SU-DHL-6 (cell line): ENCODE results near the gene ENO1.

ENCODE experiments used
- H2AFZ ChIP-seq: fragments of 200-600 bp; sonication (generic); 2 replicates; pipeline ENCODE4 v1.6.1; 2014; ENCODE audit warnings: low read depth, mild to moderate bottlenecking, moderate library complexity, mixed read lengths, antibody characterized with exemption, low read length; ENCODE audit not compliant: severe bottlenecking
- H3F3A ChIP-seq: fragments of 200-600 bp; shearing (Covaris generic); 2 replicates; pipeline ENCODE4 v1.6.0; 2016; ENCODE audit warnings: antibody characterized with exemption, mild to moderate bottlenecking; ENCODE audit not compliant: insufficient read depth
- H3K27ac ChIP-seq: fragments of 200-600 bp; sonication (generic); 2 replicates; pipeline ENCODE4 v1.5.1; 2016; ENCODE audit warnings: low read depth, mild to moderate bottlenecking, low read length, moderate library complexity, mixed read lengths
- H3K27me3 ChIP-seq: fragments of 200-600 bp; sonication (generic), shearing (Covaris generic); 2 replicates; pipeline ENCODE4 v1.6.0; 2014; ENCODE audit warnings: mild to moderate bottlenecking, low read length
- H3K36me3 ChIP-seq: fragments of 200-600 bp; sonication (generic); 2 replicates; pipeline ENCODE4 v1.6.1; 2014; ENCODE audit warnings: mild to moderate bottlenecking, low read length, mixed read lengths
- H3K4me2 ChIP-seq: fragments of 300-600, 200-600 bp; shearing (Covaris generic), sonication (generic); 2 replicates; pipeline ENCODE4 v1.6.0; 2014; ENCODE audit warnings: low read length, low read depth, mild to moderate bottlenecking; ENCODE audit not compliant: poor library complexity, severe bottlenecking
- H3K4me3 ChIP-seq: fragments of 200-600 bp; sonication (generic); 2 replicates; pipeline ENCODE4 v1.5.1; 2014; ENCODE audit warnings: antibody characterized with exemption, low read length, mild to moderate bottlenecking, mixed read lengths; ENCODE audit not compliant: insufficient read depth, poor library complexity, severe bottlenecking
- H3K79me2 ChIP-seq: fragments of 200-600 bp; sonication (generic); 2 replicates; pipeline ENCODE4 v1.6.1; 2014; ENCODE audit warnings: mild to moderate bottlenecking, low read length, moderate library complexity; ENCODE audit not compliant: insufficient read depth
- H3K9ac ChIP-seq: fragments of 200-600 bp; sonication (generic); 2 replicates; pipeline ENCODE4 v1.7.0; 2014; ENCODE audit warnings: mild to moderate bottlenecking, low read length
- H3K9me2 ChIP-seq: fragments of 200-600 bp; sonication (generic); replicated peaks from 2 replicates; pipeline ENCODE4 v1.6.1; 2014; ENCODE audit warnings: low read length; ENCODE audit not compliant: insufficient read depth
- H3K9me3 ChIP-seq: fragments of 200-600 bp; sonication (generic); 2 replicates; pipeline ENCODE4 v1.6.1; 2014; ENCODE audit warnings: low read length, mixed read lengths; ENCODE audit not compliant: insufficient read depth
- H4K20me1 ChIP-seq: fragments of 200-600 bp; sonication (generic); 2 replicates; pipeline ENCODE4 v1.6.1; 2014; ENCODE audit warnings: low read depth, mild to moderate bottlenecking, antibody characterized with exemption, low read length, moderate library complexity, mixed read lengths
- EZH2phosphoT487 ChIP-seq: fragments of 200-600 bp; sonication (generic), shearing (Covaris generic); conservative IDR thresholded peaks from 2 replicates; pipeline ENCODE4 v1.6.1; 2018; ENCODE audit warnings: mild to moderate bottlenecking, antibody characterized with exemption, low read length, moderate library complexity, mixed read lengths
- TF ChIP-seq, protein P1 (sequence below): fragments of 200-600 bp; sonication (generic); IDR thresholded peaks from one replicate; pipeline ENCODE4 v1.5.1; 2017; ENCODE audit warnings: antibody characterized with exemption, mild to moderate bottlenecking, low read length, moderate library complexity; ENCODE audit not compliant: insufficient read depth, poor library complexity, severe bottlenecking

ENO1 gene

DNA sequence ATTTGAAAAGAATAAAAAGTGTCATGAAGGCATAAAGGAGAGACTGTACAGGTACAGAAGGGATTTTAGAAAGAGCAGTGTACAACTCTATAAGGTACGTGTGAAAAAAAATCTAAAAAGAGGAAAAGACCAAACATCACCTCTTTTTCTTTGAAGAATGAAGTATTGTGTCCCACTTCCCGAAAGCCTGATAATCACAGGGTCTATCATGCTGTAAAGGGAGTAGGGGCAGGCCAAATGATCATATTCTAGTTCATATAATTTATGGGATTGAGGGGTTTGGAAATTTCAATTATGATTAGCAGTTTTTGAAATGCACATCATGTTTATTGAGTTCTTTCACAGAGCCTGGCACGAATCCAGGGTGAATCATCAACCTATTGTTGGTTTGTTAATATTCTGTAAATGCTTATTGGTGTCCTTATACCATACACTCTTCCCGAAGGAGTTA is 60.1 kb downstream of the ENO1 start:
- Histone ChIP-seq H3F3A (peaks cover 8% of the 10 kb centered on the region), H2AFZ (peak overlapping the region; percentile 64), H3K27ac (peak overlapping the region; percentile 79), H3K36me3 (no peaks in the 10 kb centered on the region), H3K79me2 (no peaks in the 10 kb centered on the region), H3K4me2 (peak overlapping the region; percentile 80), H3K9ac (peak overlapping the region; percentile 66), H3K27me3 (no peaks in the 10 kb centered on the region), H4K20me1 (no peaks in the 10 kb centered on the region), H3K9me2 (no peaks in the 10 kb centered on the region), H3K4me3 (peak overlapping the region; percentile 57), H3K9me3 (no peaks in the 10 kb centered on the region)
- TF ChIP-seq, protein P1, sequence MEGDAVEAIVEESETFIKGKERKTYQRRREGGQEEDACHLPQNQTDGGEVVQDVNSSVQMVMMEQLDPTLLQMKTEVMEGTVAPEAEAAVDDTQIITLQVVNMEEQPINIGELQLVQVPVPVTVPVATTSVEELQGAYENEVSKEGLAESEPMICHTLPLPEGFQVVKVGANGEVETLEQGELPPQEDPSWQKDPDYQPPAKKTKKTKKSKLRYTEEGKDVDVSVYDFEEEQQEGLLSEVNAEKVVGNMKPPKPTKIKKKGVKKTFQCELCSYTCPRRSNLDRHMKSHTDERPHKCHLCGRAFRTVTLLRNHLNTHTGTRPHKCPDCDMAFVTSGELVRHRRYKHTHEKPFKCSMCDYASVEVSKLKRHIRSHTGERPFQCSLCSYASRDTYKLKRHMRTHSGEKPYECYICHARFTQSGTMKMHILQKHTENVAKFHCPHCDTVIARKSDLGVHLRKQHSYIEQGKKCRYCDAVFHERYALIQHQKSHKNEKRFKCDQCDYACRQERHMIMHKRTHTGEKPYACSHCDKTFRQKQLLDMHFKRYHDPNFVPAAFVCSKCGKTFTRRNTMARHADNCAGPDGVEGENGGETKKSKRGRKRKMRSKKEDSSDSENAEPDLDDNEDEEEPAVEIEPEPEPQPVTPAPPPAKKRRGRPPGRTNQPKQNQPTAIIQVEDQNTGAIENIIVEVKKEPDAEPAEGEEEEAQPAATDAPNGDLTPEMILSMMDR: no peak
- no peak for TF ChIP-seq EZH2phosphoT487

DNA sequence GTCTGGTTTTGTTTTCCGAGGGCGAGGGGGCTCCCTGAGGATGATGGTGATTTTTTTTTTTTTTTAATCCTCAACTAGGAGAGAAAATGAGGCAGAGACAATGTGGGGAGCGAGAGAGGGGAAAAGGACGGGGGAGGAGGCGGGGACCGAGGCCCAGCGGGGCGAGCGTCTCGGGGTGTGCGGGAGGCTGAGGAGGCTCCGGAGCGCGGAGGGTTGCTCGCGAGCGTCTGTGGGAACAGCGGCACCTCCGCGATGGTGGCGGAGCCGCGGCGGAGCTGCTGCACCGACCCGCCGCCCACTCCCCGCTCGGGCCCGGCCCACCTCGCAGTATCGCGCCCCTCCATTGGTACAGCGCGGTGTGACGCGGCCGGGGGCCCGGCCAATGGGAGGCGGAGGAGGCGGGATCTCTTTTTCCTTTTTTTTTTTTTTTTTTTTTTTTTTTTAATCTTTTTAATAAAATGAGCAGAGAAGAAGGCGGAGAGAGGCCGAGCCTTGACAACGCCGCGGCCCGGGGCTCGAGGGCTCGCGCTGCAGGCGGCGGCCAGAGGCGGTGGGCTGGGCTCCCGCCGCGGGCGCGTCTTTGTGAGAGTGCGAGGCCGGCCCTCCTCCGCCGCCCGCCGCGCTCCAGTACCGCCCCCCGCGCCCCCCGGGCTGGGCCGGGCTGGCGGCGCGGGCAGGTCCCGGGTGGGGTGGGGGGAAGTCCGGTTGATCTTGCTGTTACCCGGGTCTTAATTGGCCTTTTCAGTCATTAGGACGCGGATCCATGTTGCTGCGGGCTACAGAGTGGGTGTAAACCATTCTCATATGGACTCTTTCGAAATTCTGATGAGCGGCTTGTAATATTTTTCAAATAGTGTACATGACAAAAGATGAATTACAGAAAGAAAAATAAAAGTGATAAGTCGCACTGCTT is 60.8 kb downstream of the ENO1 start, which contains the start of gene RERE:
Gene RERE, minus strand, starts transcription at position 229 of the 913 bp plus-strand sequence.
- no peaks in the 10 kb centered on the region for H3K9me2 ChIP-seq
- H3K36me3 ChIP-seq: no peaks in the 10 kb centered on the region
- H4K20me1 ChIP-seq: peaks cover 5% of the 10 kb centered on the region; the same call in 1 of the 2 replicates
- no peaks in the 10 kb centered on the region for H3K9me3 ChIP-seq
- peak within 1 kb of the TSS; percentile 100 for H3K4me3 ChIP-seq
- peak within 1 kb of the TSS; percentile 85 for H3K9ac ChIP-seq
- TF ChIP-seq, protein P1: no peak
- no peak for TF ChIP-seq EZH2phosphoT487
- H3K27ac ChIP-seq: peak within 1 kb of the TSS; percentile 79
- no peaks in the 10 kb centered on the region for H3K27me3 ChIP-seq
- H3K79me2 ChIP-seq: no peaks in the 10 kb centered on the region; the same call in 1 of the 2 replicates
- H2AFZ ChIP-seq: peak within 1 kb of the TSS; percentile 98
- peak within 1 kb of the TSS; percentile 80 for H3K4me2 ChIP-seq
- H3F3A ChIP-seq: peaks cover 8% of the 10 kb centered on the region

DNA sequence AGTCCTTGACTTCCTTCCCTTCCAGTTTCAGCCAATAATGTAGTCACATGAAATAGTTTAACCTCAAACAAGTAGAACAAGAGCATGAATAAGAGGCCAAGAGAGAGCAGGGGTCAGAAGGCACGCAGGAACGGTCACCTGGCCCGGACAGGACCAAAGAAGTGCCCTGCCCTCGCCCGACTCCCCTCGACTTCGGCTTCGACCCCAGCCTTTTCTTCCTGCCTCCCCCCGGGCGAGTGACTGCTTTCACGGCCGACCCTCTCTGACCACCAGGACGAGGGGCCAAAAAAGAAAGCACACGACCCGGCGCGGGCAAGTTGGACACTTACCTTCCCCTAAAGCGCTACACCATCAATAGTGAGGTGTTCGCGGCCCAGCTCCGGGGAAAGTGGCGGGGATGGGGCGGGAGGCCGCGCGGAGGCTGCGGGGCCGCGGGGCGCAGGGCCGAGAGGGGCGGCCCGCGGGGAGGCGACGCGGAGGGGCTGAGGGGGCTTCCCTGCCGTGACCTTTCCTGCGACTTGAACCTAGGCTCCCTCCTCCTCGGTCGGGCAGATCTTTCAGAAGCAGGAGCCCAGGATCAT is 61.6 kb downstream of the ENO1 start:
- peaks cover 8% of the 10 kb centered on the region for H3F3A ChIP-seq
- no peak for TF ChIP-seq EZH2phosphoT487
- TF ChIP-seq, protein P1: no peak
- peak overlapping the region; percentile 100 for H3K4me3 ChIP-seq
- H3K79me2 ChIP-seq: no peaks in the 10 kb centered on the region; the same call in 1 of the 2 replicates
- peak overlapping the region; percentile 98 for H2AFZ ChIP-seq
- no peaks in the 10 kb centered on the region for H3K9me2 ChIP-seq
- peaks cover 6% of the 10 kb centered on the region; the same call in 1 of the 2 replicates for H4K20me1 ChIP-seq
- H3K36me3 ChIP-seq: no peaks in the 10 kb centered on the region
- H3K9ac ChIP-seq: peak overlapping the region; percentile 85
- no peaks in the 10 kb centered on the region for H3K27me3 ChIP-seq
- H3K9me3 ChIP-seq: no peaks in the 10 kb centered on the region
- H3K27ac ChIP-seq: peak overlapping the region; percentile 57; the same call in 1 of the 2 replicates
- H3K4me2 ChIP-seq: peak overlapping the region; percentile 74
